Right lung (tissue), 5 donors: ENCODE results near the gene GLI1. TPM values are rescaled to one million over a fixed set of nuclear protein-coding genes. Genes with fewer than 3 reads are reported as not detected.
"Not testable (repeated sequence)": the region's sequence is repeated elsewhere in the genome, so short reads cannot be mapped to it uniquely, and the experiment has no call there.

ENCODE experiments used
- DNase-seq, 2 donors: peaks; one replicate each; pipeline ENCODE4 v3.0.0-alpha.2; 2013
- polyA plus RNA-seq, 5 donors: library from polyadenylated mRNA; unstranded; fragments of 120-200 nt; gene quantifications; one replicate each; pipeline versions ENCODE4 v1.2.1 to v1.2.3, GENCODE V29; 2013; ENCODE audit warnings: inconsistent platforms in 1 of 5, low replicate concordance in 1 of 5; ENCODE audit not compliant: insufficient read length in 5 of 5, insufficient read depth in 1 of 5

The GLI1 gene
- polyA plus RNA-seq, 5 donors: 27.6 to 41.1 (median 34.5) TPM

GRCh38 chr12:57439762-57440266, 19.8 kb upstream of the GLI1 start:
- DNase-seq: no peak

GRCh38 chr12:57441393-57441792, 18.2 kb upstream of the GLI1 start:
- not testable (repeated sequence) for DNase-seq

GRCh38 chr12:57441846-57442427, 17.6 kb upstream of the GLI1 start:
- DNase-seq: peak in 1 of 2 donors; percentile 59

GRCh38 chr12:57444337-57444736, 15.2 kb upstream of the GLI1 start:
- DNase-seq: not testable (repeated sequence)

- DNase-seq: no peak
Measured at GRCh38 chr12:57444744-57445143, 14.8 kb upstream of the GLI1 start.

- DNase-seq: no peak
Measured at GRCh38 chr12:57446292-57446960, 13.2 kb upstream of the GLI1 start.

- DNase-seq: no peak
Measured at GRCh38 chr12:57448669-57449068, 10.9 kb upstream of the GLI1 start.

- DNase-seq: no peak
Measured at GRCh38 chr12:57449375-57449774, 10.2 kb upstream of the GLI1 start.

- DNase-seq: no peak
Measured at GRCh38 chr12:57450057-57450456, 9.5 kb upstream of the GLI1 start.

- DNase-seq: no peak
Measured at GRCh38 chr12:57451233-57451778, 8.3 kb upstream of the GLI1 start.

GRCh38 chr12:57452181-57452936, 7.2 kb upstream of the GLI1 start:
- no peak for DNase-seq

GRCh38 chr12:57452937-57453509, 6.6 kb upstream of the GLI1 start:
- DNase-seq: peak in 1 of 2 donors; percentile 69

GRCh38 chr12:57454213-57454565, 5.4 kb upstream of the GLI1 start:
- no peak for DNase-seq

- no peak for DNase-seq
Measured at GRCh38 chr12:57454566-57455373, 4.8 kb upstream of the GLI1 start, which contains the start of gene INHBE. TSS of gene INHBE (plus strand) at chr12:57455307. CDS start at chr12:57455537, 230 bp downstream.

- DNase-seq: no peak
Measured at GRCh38 chr12:57455374-57456144, 4.0 kb upstream of the GLI1 start.

- no peak for DNase-seq
Measured at GRCh38 chr12:57456145-57456700, 3.4 kb upstream of the GLI1 start.

GRCh38 chr12:57456737-57457490, 2.7 kb upstream of the GLI1 start:
- DNase-seq: no peak

GRCh38 chr12:57458665-57459054, 925 bp upstream of the GLI1 start:
- DNase-seq: no peak

- peak; percentile 93 to 96 for DNase-seq
Measured at GRCh38 chr12:57459055-57459749, 383 bp upstream of the GLI1 start.
